ENCODE measurements around the gene EPN2. TPM values are rescaled to one million over a fixed set of nuclear protein-coding genes. Genes with fewer than 3 reads are reported as not detected.

Gene EPN2
- total and polyA plus RNA-seq, 2 experiments from 2014 or later, result 19.0 to 35.9 TPM

DNA sequence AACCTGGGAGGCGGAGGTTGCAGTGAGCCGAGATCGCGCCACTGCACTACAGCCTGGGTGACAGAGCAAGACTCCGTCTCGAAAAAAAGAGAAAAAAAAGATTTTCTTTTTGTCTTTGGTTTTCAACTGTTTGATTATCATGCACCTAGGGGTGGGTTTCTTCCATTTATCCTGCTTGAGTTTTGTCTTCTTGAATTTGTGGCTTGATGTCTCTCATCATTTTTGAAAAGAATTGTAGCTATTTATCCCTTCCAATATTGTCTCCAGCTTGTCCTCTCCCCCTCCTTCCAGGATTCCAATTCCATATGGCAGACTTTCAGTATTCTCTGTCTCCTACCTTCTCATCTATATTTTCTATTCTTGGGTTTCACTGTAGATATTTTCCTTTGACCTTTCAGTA, 117.6 kb downstream of the EPN2 start:
- no peak for DNase-seq (ENCODE audit: low spot score)
- H3K9me3 ChIP-seq (ENCODE audit: low read depth), result no peaks in the 10 kb centered on the region
- no peaks in the 10 kb centered on the region for H3K27me3 ChIP-seq
- no peaks in the 10 kb centered on the region for H3K36me3 ChIP-seq (replicated peaks; ENCODE audit: insufficient read depth, low read depth)
- no peaks in the 10 kb centered on the region for H3K9me2 ChIP-seq (replicated peaks; ENCODE audit: insufficient read depth)
- H2AFZ ChIP-seq, result no peak overlapping the region
- TF ChIP-seq, protein P1, sequence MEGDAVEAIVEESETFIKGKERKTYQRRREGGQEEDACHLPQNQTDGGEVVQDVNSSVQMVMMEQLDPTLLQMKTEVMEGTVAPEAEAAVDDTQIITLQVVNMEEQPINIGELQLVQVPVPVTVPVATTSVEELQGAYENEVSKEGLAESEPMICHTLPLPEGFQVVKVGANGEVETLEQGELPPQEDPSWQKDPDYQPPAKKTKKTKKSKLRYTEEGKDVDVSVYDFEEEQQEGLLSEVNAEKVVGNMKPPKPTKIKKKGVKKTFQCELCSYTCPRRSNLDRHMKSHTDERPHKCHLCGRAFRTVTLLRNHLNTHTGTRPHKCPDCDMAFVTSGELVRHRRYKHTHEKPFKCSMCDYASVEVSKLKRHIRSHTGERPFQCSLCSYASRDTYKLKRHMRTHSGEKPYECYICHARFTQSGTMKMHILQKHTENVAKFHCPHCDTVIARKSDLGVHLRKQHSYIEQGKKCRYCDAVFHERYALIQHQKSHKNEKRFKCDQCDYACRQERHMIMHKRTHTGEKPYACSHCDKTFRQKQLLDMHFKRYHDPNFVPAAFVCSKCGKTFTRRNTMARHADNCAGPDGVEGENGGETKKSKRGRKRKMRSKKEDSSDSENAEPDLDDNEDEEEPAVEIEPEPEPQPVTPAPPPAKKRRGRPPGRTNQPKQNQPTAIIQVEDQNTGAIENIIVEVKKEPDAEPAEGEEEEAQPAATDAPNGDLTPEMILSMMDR (IDR thresholded peaks at IDR 0.05; ENCODE audit: poor library complexity), result no peak
- TF ChIP-seq EZH2phosphoT487 (IDR thresholded peaks at IDR 0.05; ENCODE audit: low read depth, severe bottlenecking, unreplicated experiment) (no peak), EZH2 (IDR thresholded peaks at IDR 0.05; ENCODE audit: borderline replicate concordance) (no peak)
- no peaks in the 10 kb centered on the region for H3K4me1 ChIP-seq (ENCODE audit: insufficient read depth)
- H3K4me3 ChIP-seq, result no peak overlapping the region
- WGBS (ENCODE audit: low lambda C conversion rate, missing lambda C conversion rate), result 81% methylated on average over 6 of the region's 6 CpGs
- no peaks in the 10 kb centered on the region for H4K20me1 ChIP-seq (ENCODE audit: insufficient read depth, poor library complexity, severe bottlenecking)
- no peak overlapping the region for H3K4me2 ChIP-seq
- H3K27ac ChIP-seq, result no peak overlapping the region
- no peaks in the 10 kb centered on the region for H3K79me2 ChIP-seq

DNA sequence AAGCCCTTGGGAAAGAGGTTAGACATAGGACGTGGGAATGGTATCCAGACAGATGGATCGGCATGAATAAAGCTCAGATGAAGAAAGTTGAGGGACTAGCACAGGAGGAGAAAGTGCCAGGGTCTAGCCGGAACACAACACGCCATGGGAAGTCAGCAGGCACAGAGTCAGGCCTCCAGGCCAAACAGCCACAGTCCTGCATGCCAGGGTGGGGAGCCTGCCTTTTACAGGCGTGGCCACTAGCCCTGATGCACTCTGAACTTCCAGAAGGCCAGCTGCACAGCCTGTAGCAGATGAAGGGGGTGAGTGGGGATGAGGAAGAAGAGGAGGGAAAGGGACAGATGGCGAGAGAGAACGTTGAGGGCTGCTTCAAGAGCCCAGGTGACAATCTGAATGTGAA, 120.2 kb downstream of the EPN2 start:
- H2AFZ ChIP-seq, result no peak overlapping the region
- TF ChIP-seq, protein P1 (IDR thresholded peaks at IDR 0.05; ENCODE audit: poor library complexity), result no peak
- TF ChIP-seq EZH2 (IDR thresholded peaks at IDR 0.05; ENCODE audit: borderline replicate concordance), result no peak
- no peaks in the 10 kb centered on the region for H3K27me3 ChIP-seq
- H3K4me3 ChIP-seq, result no peak overlapping the region
- H3K9me3 ChIP-seq (ENCODE audit: low read depth), result no peaks in the 10 kb centered on the region
- H3K27ac ChIP-seq, result no peak overlapping the region
- no peak overlapping the region for H3K4me2 ChIP-seq
- no peaks in the 10 kb centered on the region for H3K36me3 ChIP-seq (replicated peaks; ENCODE audit: insufficient read depth, low read depth)
- 96% methylated on average over 7 of the region's 7 CpGs for WGBS (ENCODE audit: low lambda C conversion rate, missing lambda C conversion rate)
- peaks cover 7% of the 10 kb centered on the region for H3K79me2 ChIP-seq
- H3K9me2 ChIP-seq (replicated peaks; ENCODE audit: insufficient read depth), result no peaks in the 10 kb centered on the region
- no peaks in the 10 kb centered on the region for H4K20me1 ChIP-seq (ENCODE audit: insufficient read depth, poor library complexity, severe bottlenecking)
- DNase-seq (ENCODE audit: low spot score), result no peak
- H3K4me1 ChIP-seq (ENCODE audit: insufficient read depth), result peaks cover 5% of the 10 kb centered on the region

DNA sequence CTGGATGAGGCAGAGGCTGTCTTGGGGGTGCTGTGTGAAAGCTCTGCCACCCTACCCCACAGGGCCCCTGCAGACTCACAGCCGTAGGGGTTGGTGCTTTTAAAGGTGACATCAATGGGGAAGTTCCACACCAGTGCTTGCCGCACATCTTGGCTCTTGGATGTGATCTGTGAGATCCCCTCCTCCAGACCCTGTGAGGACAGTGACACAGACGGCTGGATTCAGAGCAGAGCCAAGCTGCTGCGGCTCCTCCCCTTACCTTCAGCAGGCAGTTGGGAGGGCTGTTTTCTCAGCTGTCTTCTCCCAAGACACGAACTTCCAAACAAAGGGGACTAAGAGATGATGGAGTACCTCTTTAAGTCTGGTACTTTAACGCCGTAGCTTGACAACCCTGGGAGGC, 120.6 kb downstream of the EPN2 start:
- WGBS (ENCODE audit: low lambda C conversion rate, missing lambda C conversion rate), result 82% methylated on average over 7 of the region's 7 CpGs
- no peak overlapping the region for H2AFZ ChIP-seq

More for the DNA sequence above, 120.6 kb downstream of the EPN2 start:
- Histone ChIP-seq H3K9me2 (replicated peaks; ENCODE audit: insufficient read depth) (no peaks in the 10 kb centered on the region), H3K27ac (no peak overlapping the region), H3K4me1 (ENCODE audit: insufficient read depth) (peaks cover 5% of the 10 kb centered on the region), H4K20me1 (ENCODE audit: insufficient read depth, poor library complexity, severe bottlenecking) (no peaks in the 10 kb centered on the region), H3K79me2 (peaks cover 7% of the 10 kb centered on the region), H3K4me2 (no peak overlapping the region), H3K27me3 (no peaks in the 10 kb centered on the region), H3K36me3 (replicated peaks; ENCODE audit: insufficient read depth, low read depth) (no peaks in the 10 kb centered on the region), H3K9me3 (ENCODE audit: low read depth) (no peaks in the 10 kb centered on the region), H3K4me3 (no peak overlapping the region)
- TF ChIP-seq EZH2phosphoT487 (IDR thresholded peaks at IDR 0.05; ENCODE audit: low read depth, severe bottlenecking, unreplicated experiment), result no peak
- no peak for TF ChIP-seq EZH2 (IDR thresholded peaks at IDR 0.05; ENCODE audit: borderline replicate concordance)
- TF ChIP-seq, protein P1 (IDR thresholded peaks at IDR 0.05; ENCODE audit: poor library complexity), result no peak
- no peak for DNase-seq (ENCODE audit: low spot score)

All from hepatocyte (in vitro differentiated cells).